SK-N-SH treated with all-trans-retinoic acid at 6 μM for 48 hours (cell line): ENCODE measurements around the gene LARP4B.

ENCODE experiments used
- ATAC-seq: fragments of 200-7000 bp; cut with Tn5 transposase; 3 replicates; pipeline ENCODE4 v1.9.1; 2020; ENCODE audit warnings: mild to moderate bottlenecking, moderate library complexity
- ARNTL ChIP-seq: fragments of 450-650 bp; formaldehyde crosslinking; IDR thresholded peaks from 2 replicates; pipeline ENCODE4 v1.5.0; 2020; ENCODE audit warnings: low read depth, mild to moderate bottlenecking, moderate library complexity, borderline replicate concordance
- BACH2 ChIP-seq: fragments of 250-450 bp; sonication (Bioruptor Pico); IDR thresholded peaks from 2 replicates; pipeline ENCODE4 v1.9.0; 2021; ENCODE audit warnings: mild to moderate bottlenecking, borderline replicate concordance
- CSDC2 ChIP-seq: fragments of 250-450 bp; sonication (Bioruptor Pico); IDR thresholded peaks from 2 replicates; pipeline ENCODE4 v1.5.0; 2020; ENCODE audit warnings: mild to moderate bottlenecking, moderate library complexity
- ESRRG ChIP-seq: fragments of 250-450 bp; sonication (Bioruptor Pico); IDR thresholded peaks from 2 replicates; pipeline ENCODE4 v1.6.1; 2021; ENCODE audit warnings: mild to moderate bottlenecking
- GLIS3 ChIP-seq: fragments of 250-450 bp; sonication (Bioruptor Pico); IDR thresholded peaks from 2 replicates; pipeline ENCODE4 v1.5.0; 2020; ENCODE audit warnings: mild to moderate bottlenecking, moderate library complexity
- ISL1 ChIP-seq: fragments of 250-450 bp; sonication (Bioruptor Pico); IDR thresholded peaks from 2 replicates; pipeline ENCODE4 v2.1.2; 2022; ENCODE audit warnings: mild to moderate bottlenecking, moderate library complexity
- OSR1 ChIP-seq: fragments of 250-450 bp; sonication (Bioruptor Pico); IDR thresholded peaks from 2 replicates; pipeline ENCODE4 v1.8.0; 2022; ENCODE audit warnings: moderate library complexity, mild to moderate bottlenecking, inconsistent platforms
- PATZ1 ChIP-seq: fragments of 250-450 bp; sonication (Bioruptor Pico); IDR thresholded peaks from 2 replicates; pipeline ENCODE4 v1.8.0; 2020; ENCODE audit warnings: mild to moderate bottlenecking, moderate library complexity, borderline replicate concordance
- PPARA ChIP-seq: fragments of 250-450 bp; sonication (Bioruptor Pico); IDR thresholded peaks from 2 replicates; pipeline ENCODE4 v1.5.0; 2020; ENCODE audit warnings: mild to moderate bottlenecking, borderline replicate concordance
- RARB ChIP-seq: fragments of 250-450 bp; sonication (Bioruptor Pico); IDR thresholded peaks from 2 replicates; pipeline ENCODE4 v1.8.0; 2021; ENCODE audit warnings: mild to moderate bottlenecking, moderate library complexity
- SNAI2 ChIP-seq: fragments of 250-450 bp; sonication (Bioruptor Pico); IDR thresholded peaks from 2 replicates; pipeline ENCODE4 v1.5.0; 2020; ENCODE audit warnings: mild to moderate bottlenecking, moderate library complexity
- TCF4 ChIP-seq: fragments of 250-450 bp; sonication (Bioruptor Pico); IDR thresholded peaks from 2 replicates; pipeline ENCODE4 v1.8.0; 2021; ENCODE audit warnings: mild to moderate bottlenecking, moderate library complexity, borderline replicate concordance
- TOX ChIP-seq: fragments of 250-450 bp; sonication (Bioruptor Pico); IDR thresholded peaks from 2 replicates; pipeline ENCODE4 v1.8.0; 2021; ENCODE audit warnings: mild to moderate bottlenecking, moderate library complexity, borderline replicate concordance
- TSHZ2 ChIP-seq: fragments of 250-450 bp; sonication (Bioruptor Pico); IDR thresholded peaks from 2 replicates; pipeline ENCODE4 v1.5.0; 2020; ENCODE audit warnings: mild to moderate bottlenecking, moderate library complexity
- ZC3H10 ChIP-seq: fragments of 250-450 bp; sonication (Bioruptor Pico); IDR thresholded peaks from 2 replicates; pipeline ENCODE4 v1.5.1; 2021; ENCODE audit warnings: mild to moderate bottlenecking, moderate library complexity
- ZFP3 ChIP-seq: fragments of 250-450 bp; sonication (Bioruptor Pico); IDR thresholded peaks from 2 replicates; pipeline ENCODE4 v1.5.0; 2020; ENCODE audit warnings: mild to moderate bottlenecking, moderate library complexity
- ZFP30 ChIP-seq: fragments of 450-650 bp; formaldehyde crosslinking; IDR thresholded peaks from 2 replicates; pipeline ENCODE4 v1.5.0; 2022; ENCODE audit warnings: mild to moderate bottlenecking, moderate library complexity
- ZNF565 ChIP-seq: fragments of 450-650 bp; formaldehyde crosslinking; conservative IDR thresholded peaks from 2 replicates; pipeline ENCODE4 v1.5.0; 2020; ENCODE audit warnings: low read depth, mild to moderate bottlenecking, moderate library complexity
- TF ChIP-seq, protein P1 (sequence below): fragments of 250-450 bp; sonication (Bioruptor Pico); IDR thresholded peaks from 2 replicates; pipeline ENCODE4 v1.5.1; 2021; ENCODE audit warnings: mild to moderate bottlenecking, moderate library complexity
- TF ChIP-seq, protein P2 (sequence below): fragments of 250-450 bp; sonication (Bioruptor Pico); IDR thresholded peaks from 2 replicates; pipeline ENCODE4 v1.8.0; 2021; ENCODE audit warnings: low read depth, mild to moderate bottlenecking, moderate library complexity, borderline replicate concordance
- TF ChIP-seq, protein P3 (sequence below): fragments of 250-450 bp; sonication (Bioruptor Pico); IDR thresholded peaks from 2 replicates; pipeline ENCODE4 v1.5.1; 2020; ENCODE audit warnings: low read depth, mild to moderate bottlenecking, moderate library complexity

LARP4B gene

GRCh38 chr10:829241-829640, 102.3 kb downstream of the LARP4B start:
- no peak for ATAC-seq
- TF ChIP-seq ZFP3 (CRISPR knock-in tag) (no peak), OSR1 (CRISPR knock-in tag) (no peak), GLIS3 (no peak), PATZ1 (CRISPR knock-in tag) (no peak), ISL1 (CRISPR knock-in tag) (no peak), PPARA (no peak), ZC3H10 (CRISPR knock-in tag) (no peak), ARNTL (CRISPR knock-in tag) (no peak), TSHZ2 (CRISPR knock-in tag) (no peak), BACH2 (CRISPR knock-in tag) (no peak), ESRRG (CRISPR knock-in tag) (no peak), RARB (CRISPR knock-in tag) (no peak), SNAI2 (no peak), CSDC2 (no peak), ZFP30 (CRISPR knock-in tag) (no peak), ZNF565 (CRISPR knock-in tag) (no peak)
- TF ChIP-seq, protein P1, sequence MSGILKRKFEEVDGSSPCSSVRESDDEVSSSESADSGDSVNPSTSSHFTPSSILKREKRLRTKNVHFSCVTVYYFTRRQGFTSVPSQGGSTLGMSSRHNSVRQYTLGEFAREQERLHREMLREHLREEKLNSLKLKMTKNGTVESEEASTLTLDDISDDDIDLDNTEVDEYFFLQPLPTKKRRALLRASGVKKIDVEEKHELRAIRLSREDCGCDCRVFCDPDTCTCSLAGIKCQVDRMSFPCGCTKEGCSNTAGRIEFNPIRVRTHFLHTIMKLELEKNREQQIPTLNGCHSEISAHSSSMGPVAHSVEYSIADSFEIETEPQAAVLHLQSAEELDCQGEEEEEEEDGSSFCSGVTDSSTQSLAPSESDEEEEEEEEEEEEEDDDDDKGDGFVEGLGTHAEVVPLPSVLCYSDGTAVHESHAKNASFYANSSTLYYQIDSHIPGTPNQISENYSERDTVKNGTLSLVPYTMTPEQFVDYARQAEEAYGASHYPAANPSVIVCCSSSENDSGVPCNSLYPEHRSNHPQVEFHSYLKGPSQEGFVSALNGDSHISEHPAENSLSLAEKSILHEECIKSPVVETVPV (CRISPR knock-in tag), result no peak
- TF ChIP-seq, protein P2, sequence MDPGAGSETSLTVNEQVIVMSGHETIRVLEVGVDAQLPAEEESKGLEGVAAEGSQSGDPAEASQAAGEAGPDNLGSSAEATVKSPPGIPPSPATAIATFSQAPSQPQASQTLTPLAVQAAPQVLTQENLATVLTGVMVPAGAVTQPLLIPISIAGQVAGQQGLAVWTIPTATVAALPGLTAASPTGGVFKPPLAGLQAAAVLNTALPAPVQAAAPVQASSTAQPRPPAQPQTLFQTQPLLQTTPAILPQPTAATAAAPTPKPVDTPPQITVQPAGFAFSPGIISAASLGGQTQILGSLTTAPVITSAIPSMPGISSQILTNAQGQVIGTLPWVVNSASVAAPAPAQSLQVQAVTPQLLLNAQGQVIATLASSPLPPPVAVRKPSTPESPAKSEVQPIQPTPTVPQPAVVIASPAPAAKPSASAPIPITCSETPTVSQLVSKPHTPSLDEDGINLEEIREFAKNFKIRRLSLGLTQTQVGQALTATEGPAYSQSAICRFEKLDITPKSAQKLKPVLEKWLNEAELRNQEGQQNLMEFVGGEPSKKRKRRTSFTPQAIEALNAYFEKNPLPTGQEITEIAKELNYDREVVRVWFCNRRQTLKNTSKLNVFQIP (CRISPR knock-in tag), result no peak
- TF ChIP-seq, protein P3, sequence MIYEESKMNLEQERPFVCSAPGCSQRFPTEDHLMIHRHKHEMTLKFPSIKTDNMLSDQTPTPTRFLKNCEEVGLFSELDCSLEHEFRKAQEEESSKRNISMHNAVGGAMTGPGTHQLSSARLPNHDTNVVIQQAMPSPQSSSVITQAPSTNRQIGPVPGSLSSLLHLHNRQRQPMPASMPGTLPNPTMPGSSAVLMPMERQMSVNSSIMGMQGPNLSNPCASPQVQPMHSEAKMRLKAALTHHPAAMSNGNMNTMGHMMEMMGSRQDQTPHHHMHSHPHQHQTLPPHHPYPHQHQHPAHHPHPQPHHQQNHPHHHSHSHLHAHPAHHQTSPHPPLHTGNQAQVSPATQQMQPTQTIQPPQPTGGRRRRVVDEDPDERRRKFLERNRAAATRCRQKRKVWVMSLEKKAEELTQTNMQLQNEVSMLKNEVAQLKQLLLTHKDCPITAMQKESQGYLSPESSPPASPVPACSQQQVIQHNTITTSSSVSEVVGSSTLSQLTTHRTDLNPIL, result no peak

DNA sequence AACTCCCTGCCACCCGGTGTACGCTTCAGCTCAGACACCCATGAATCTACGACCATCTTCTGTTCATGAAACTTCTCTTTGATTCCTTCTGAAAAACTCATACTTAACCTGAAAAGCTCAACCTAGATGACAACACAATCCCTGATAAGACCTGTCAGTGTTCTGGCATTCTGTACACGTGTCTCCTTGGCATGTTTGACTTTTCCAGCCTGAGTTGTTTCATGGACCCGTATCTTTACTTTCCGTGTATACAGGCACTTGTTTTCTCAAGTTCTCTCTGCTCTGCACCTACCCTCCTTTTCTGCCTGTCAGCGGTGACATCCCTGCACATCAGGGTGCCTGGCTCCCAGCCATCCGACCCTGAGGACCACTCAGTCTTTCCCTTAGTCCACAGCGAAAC, 103.3 kb downstream of the LARP4B start:
- no peak for ATAC-seq
- TF ChIP-seq CSDC2 (no peak), ARNTL (CRISPR knock-in tag) (no peak), OSR1 (CRISPR knock-in tag) (no peak), BACH2 (CRISPR knock-in tag) (no peak), ZC3H10 (CRISPR knock-in tag) (no peak), RARB (CRISPR knock-in tag) (no peak), TCF4 (no peak), ESRRG (CRISPR knock-in tag) (no peak), TOX (CRISPR knock-in tag) (no peak), ISL1 (CRISPR knock-in tag) (no peak), PPARA (no peak), PATZ1 (CRISPR knock-in tag) (no peak), SNAI2 (no peak)
- TF ChIP-seq, protein P3, result no peak
- TF ChIP-seq, protein P2 (CRISPR knock-in tag), result no peak
- TF ChIP-seq, protein P1 (CRISPR knock-in tag), result no peak
